HepG2 (cell line): ENCODE measurements around the gene C19orf73. TPM values are rescaled to one million over a fixed set of nuclear protein-coding genes. Genes with fewer than 3 reads are reported as not detected.
A peak's percentile ranks its signal among the peaks of the same experiment; 100 is the strongest.

Experiments used
- ATF7-NPFF ChIP-seq: sonication (generic); formaldehyde crosslinking; IDR thresholded peaks from 2 replicates; pipeline ENCODE4 v1.8.1; 2023; ENCODE audit warnings: mild to moderate bottlenecking, low read depth, missing genetic modification reagents, moderate library complexity
- BATF2 ChIP-seq: sonication (generic); formaldehyde crosslinking; IDR thresholded peaks from 2 replicates; pipeline ENCODE4 v1.8.0; 2022; ENCODE audit warnings: mild to moderate bottlenecking, missing genetic modification reagents, moderate library complexity
- CERS6 ChIP-seq: sonication (generic); formaldehyde crosslinking; IDR thresholded peaks from 2 replicates; pipeline ENCODE4 v1.5.0; 2020; ENCODE audit warnings: missing genetic modification reagents
- CREBL2 ChIP-seq: sonication (generic); formaldehyde crosslinking; IDR thresholded peaks from 2 replicates; pipeline ENCODE4 v1.8.1; 2023; ENCODE audit warnings: missing genetic modification reagents, mild to moderate bottlenecking, borderline replicate concordance
- GFI1 ChIP-seq: sonication (generic); formaldehyde crosslinking; IDR thresholded peaks from 2 replicates; pipeline ENCODE4 v1.5.0; 2020; ENCODE audit warnings: missing genetic modification reagents, mild to moderate bottlenecking, borderline replicate concordance
- MXD3 ChIP-seq: IDR thresholded peaks from 2 replicates; pipeline ENCODE4 v1.6.1; 2016; ENCODE audit warnings: mild to moderate bottlenecking, missing biosample characterization, missing genetic modification reagents
- NCOA1 ChIP-seq: sonication (generic); formaldehyde crosslinking; IDR thresholded peaks from 2 replicates; pipeline ENCODE4 v1.9.0; 2021; ENCODE audit warnings: missing genetic modification reagents
- NCOR1 ChIP-seq: fragments of 200-600 bp; sonication (generic); IDR thresholded peaks from 2 replicates; pipeline ENCODE4 v1.7.0; 2017; ENCODE audit warnings: antibody characterized with exemption, low read length, borderline replicate concordance
- NPAS2 ChIP-seq: sonication (generic); formaldehyde crosslinking; IDR thresholded peaks from 2 replicates; pipeline ENCODE4 v1.8.0; 2022; ENCODE audit warnings: mild to moderate bottlenecking, missing genetic modification reagents, borderline replicate concordance
- POLR2G ChIP-seq: fragments of 200-400 bp; formaldehyde crosslinking; IDR thresholded peaks from 2 replicates; pipeline ENCODE4 v1.6.1; 2018; ENCODE audit warnings: mild to moderate bottlenecking, low read depth, low read length, moderate library complexity
- YEATS4 ChIP-seq: sonication (generic); formaldehyde crosslinking; IDR thresholded peaks from 2 replicates; pipeline ENCODE4 v1.4.0; 2020; ENCODE audit warnings: missing genetic modification reagents, borderline replicate concordance
- ZNF142 ChIP-seq: sonication (generic); formaldehyde crosslinking; IDR thresholded peaks from 2 replicates; pipeline ENCODE4 v1.4.0; 2020; ENCODE audit warnings: missing genetic modification reagents
- ZNF20 ChIP-seq: sonication (generic); formaldehyde crosslinking; IDR thresholded peaks from 2 replicates; pipeline ENCODE4 v1.4.0; 2020; ENCODE audit warnings: mild to moderate bottlenecking, moderate library complexity, missing genetic modification reagents
- ZNF275 ChIP-seq: sonication (generic); formaldehyde crosslinking; IDR thresholded peaks from 2 replicates; pipeline ENCODE4 v1.8.0; 2022; ENCODE audit warnings: missing genetic modification reagents, mild to moderate bottlenecking, inconsistent platforms, borderline replicate concordance
- ZNF530 ChIP-seq: sonication (generic); formaldehyde crosslinking; IDR thresholded peaks from 2 replicates; pipeline ENCODE4 v1.5.0; 2020; ENCODE audit warnings: low read depth, mild to moderate bottlenecking, missing genetic modification reagents
- ZNF776 ChIP-seq: sonication (generic); formaldehyde crosslinking; IDR thresholded peaks from 2 replicates; pipeline ENCODE4 v1.4.0; 2020; ENCODE audit warnings: mild to moderate bottlenecking, missing genetic modification reagents
- ZNF782 ChIP-seq: sonication (generic); formaldehyde crosslinking; IDR thresholded peaks from 2 replicates; pipeline ENCODE4 v1.4.0; 2020; ENCODE audit warnings: missing genetic modification reagents, mild to moderate bottlenecking, borderline replicate concordance
- ZSCAN31 ChIP-seq: sonication (generic); formaldehyde crosslinking; IDR thresholded peaks from 2 replicates; pipeline ENCODE4 v1.5.0; 2020; ENCODE audit warnings: low read depth, mild to moderate bottlenecking, missing genetic modification reagents
- polyA plus RNA-seq, 8 experiments: library from polyadenylated mRNA; depleted of rRNA in 3 of 8; stranded (reverse) in 7 of 8; unstranded in 1 of 8; fragments of >200 nt; fragmentation: Illumina TruSeq in 4 of 8; extraction: Trizol in 4 of 8; gene quantifications; 2 replicates each; pipeline versions ENCODE4 v1.2.1 to v1.2.3, GENCODE V29; 2011 to 2016; ENCODE audit warnings: low read depth in 4 of 8, missing spikeins in 1 of 8, mixed read lengths in 1 of 8; ENCODE audit not compliant: insufficient read depth in 1 of 8
- total RNA-seq, 5 experiments: library from RNA; depleted of rRNA; stranded (reverse); fragments of >200 nt; fragmentation: Illumina TruSeq; extraction: Trizol; gene quantifications; 2 replicates each; pipeline ENCODE4 v1.2.3, GENCODE V29; 2016; ENCODE audit warnings: low read depth in 1 of 5

The C19orf73 gene
- total and polyA plus RNA-seq, 2 of the 13 experiments (the other 11 are each of a cell fraction or from before 2014, with no cell fraction given), result 1.4 to 1.5 TPM

- TF ChIP-seq ZNF142 (CRISPR knock-in tag), result peak; percentile 97
- TF ChIP-seq NPAS2, result no peak
- TF ChIP-seq CERS6 (CRISPR knock-in tag), result peak; percentile 98
- peak; percentile 100 for TF ChIP-seq ATF7-NPFF (CRISPR knock-in tag)
- TF ChIP-seq CREBL2, result peak; percentile 100
- no peak for TF ChIP-seq NCOA1
- 0 out of 2 replicates have a peak, but pooled peaks have one; percentile 69 for TF ChIP-seq ZNF20 (CRISPR knock-in tag)
- TF ChIP-seq NCOR1, result no peak
- TF ChIP-seq BATF2 (CRISPR knock-in tag), result peak; percentile 100
- TF ChIP-seq ZSCAN31 (CRISPR knock-in tag), result peak; percentile 88
- peak; percentile 100 for TF ChIP-seq ZNF776 (CRISPR knock-in tag)
- peak; percentile 67; the same call in 1 of the 2 replicates for TF ChIP-seq GFI1 (CRISPR knock-in tag)
- TF ChIP-seq ZNF275 (CRISPR knock-in tag), result peak; percentile 93; the same call in 1 of the 2 replicates
- TF ChIP-seq POLR2G, result peak; percentile 61
- peak; percentile 100 for TF ChIP-seq MXD3 (CRISPR knock-in tag)
- TF ChIP-seq ZNF530 (CRISPR knock-in tag), result peak; percentile 91; the same call in 1 of the 2 replicates
- peak; percentile 85 for TF ChIP-seq YEATS4 (CRISPR knock-in tag)
- peak; percentile 100 for TF ChIP-seq ZNF782 (CRISPR knock-in tag)
Observed at GRCh38 chr19:49127674-49128544, 9.0 kb upstream of the C19orf73 start (continued).
